H9 (cell line): ENCODE data around the gene CAMK1G. TPM values are rescaled to one million over a fixed set of nuclear protein-coding genes. Genes with fewer than 3 reads are reported as not detected.

Experiments
- DNase-seq: peaks from one replicate; pipeline ENCODE4 v3.0.0-alpha.2; 2017
- H2AFZ ChIP-seq: one replicate; pipeline ENCODE4 v1.6.1; 2013; ENCODE audit warnings: mild to moderate bottlenecking, low read length, control low read depth, moderate library complexity
- H2AK5ac ChIP-seq: 2 replicates; pipeline ENCODE4 v1.6.1; 2013; ENCODE audit warnings: low read length, control low read depth, mixed read lengths; ENCODE audit not compliant: insufficient read length
- H2BK120ac ChIP-seq: one replicate; pipeline ENCODE4 v1.6.1; 2013; ENCODE audit warnings: low read depth, mild to moderate bottlenecking, low read length, control low read depth, inconsistent platforms; ENCODE audit not compliant: poor library complexity, severe bottlenecking
- H2BK12ac ChIP-seq: 2 replicates; pipeline ENCODE4 v1.6.1; 2013; ENCODE audit warnings: low read length, control low read depth, mixed read lengths, low read depth; ENCODE audit not compliant: insufficient read length
- H2BK15ac ChIP-seq: 2 replicates; pipeline ENCODE4 v1.6.1; 2013; ENCODE audit warnings: low read depth, low read length, control low read depth
- H2BK20ac ChIP-seq: one replicate; pipeline ENCODE4 v1.6.1; 2013; ENCODE audit warnings: low read depth, mild to moderate bottlenecking, low read length, control low read depth, inconsistent platforms; ENCODE audit not compliant: poor library complexity, severe bottlenecking
- H2BK5ac ChIP-seq: 2 replicates; pipeline ENCODE4 v1.6.1; 2013; ENCODE audit warnings: low read length, control low read depth, mixed read lengths; ENCODE audit not compliant: insufficient read length
- H3K14ac ChIP-seq: 2 replicates; pipeline ENCODE4 v1.6.1; 2013; ENCODE audit warnings: low read length, control low read depth; ENCODE audit not compliant: insufficient read depth
- H3K18ac ChIP-seq: 2 replicates; pipeline ENCODE4 v1.6.1; 2013; ENCODE audit warnings: low read depth, mild to moderate bottlenecking, mixed read lengths, low read length, control low read depth; ENCODE audit not compliant: insufficient read length
- H3K23ac ChIP-seq: 2 replicates; pipeline ENCODE4 v1.6.1; 2013; ENCODE audit warnings: low read length, control low read depth, mixed read lengths, low read depth; ENCODE audit not compliant: insufficient read length
- H3K23me2 ChIP-seq: 2 replicates; pipeline ENCODE4 v1.6.1; 2013; ENCODE audit warnings: low read depth, mild to moderate bottlenecking, mixed read lengths, low read length, control low read depth; ENCODE audit not compliant: insufficient read length, poor library complexity, severe bottlenecking
- H3K27ac ChIP-seq: 2 replicates; pipeline ENCODE4 v1.5.1; 2013; ENCODE audit warnings: low read length, control low read depth, mixed read lengths, low read depth; ENCODE audit not compliant: insufficient read length
- H3K27me3 ChIP-seq: 2 replicates; pipeline ENCODE4 v1.6.1; 2013; ENCODE audit warnings: low read length, control low read depth, inconsistent platforms; ENCODE audit not compliant: insufficient read depth
- H3K4ac ChIP-seq: 2 replicates; pipeline ENCODE4 v1.6.1; 2013; ENCODE audit warnings: low read depth, mild to moderate bottlenecking, control low read depth, inconsistent platforms, low read length, moderate library complexity
- H3K4me1 ChIP-seq: 2 replicates; pipeline ENCODE4 v1.6.1; 2013; ENCODE audit warnings: low read length, control low read depth, inconsistent platforms; ENCODE audit not compliant: insufficient read depth
- H3K4me2 ChIP-seq: 2 replicates; pipeline ENCODE4 v1.6.1; 2013; ENCODE audit warnings: low read length, control low read depth, mixed read lengths; ENCODE audit not compliant: insufficient read length, insufficient read depth
- H3K56ac ChIP-seq: 2 replicates; pipeline ENCODE4 v1.6.1; 2013; ENCODE audit warnings: low read depth, mild to moderate bottlenecking, mixed read lengths, low read length, control low read depth; ENCODE audit not compliant: insufficient read length
- H3K79me1 ChIP-seq: 2 replicates; pipeline ENCODE4 v1.6.1; 2013; ENCODE audit warnings: low read depth, mild to moderate bottlenecking, moderate library complexity, low read length, control low read depth, inconsistent platforms; ENCODE audit not compliant: insufficient read depth, poor library complexity, severe bottlenecking
- H3K79me2 ChIP-seq: 2 replicates; pipeline ENCODE4 v1.6.1; 2013; ENCODE audit warnings: low read length, control low read depth, inconsistent platforms; ENCODE audit not compliant: insufficient read depth
- H3K9ac ChIP-seq: 2 replicates; pipeline ENCODE4 v1.6.1; 2013; ENCODE audit warnings: low read length, control low read depth, mixed read lengths; ENCODE audit not compliant: insufficient read length; ENCODE audit errors: extremely low read depth
- H3K9me3 ChIP-seq: one replicate; pipeline ENCODE4 v1.6.1; 2013; ENCODE audit warnings: low read depth, low read length, inconsistent platforms; ENCODE audit not compliant: control insufficient read depth
- H3T11ph ChIP-seq: one replicate; pipeline ENCODE4 v1.6.1; 2013; ENCODE audit warnings: mild to moderate bottlenecking, low read length, control low read depth, inconsistent platforms
- H4K20me1 ChIP-seq: one replicate; pipeline ENCODE4 v1.6.1; 2013; ENCODE audit not compliant: control insufficient read depth, insufficient read length, insufficient read depth
- H4K5ac ChIP-seq: 2 replicates; pipeline ENCODE4 v1.6.1; 2013; ENCODE audit warnings: low read depth, mild to moderate bottlenecking, mixed read lengths, low read length, control low read depth; ENCODE audit not compliant: insufficient read length
- H4K8ac ChIP-seq: replicated peaks from 2 replicates; pipeline ENCODE4 v1.6.1; 2013; ENCODE audit warnings: low read length, control low read depth, mixed read lengths, low read depth; ENCODE audit not compliant: insufficient read length
- H4K91ac ChIP-seq: 2 replicates; pipeline ENCODE4 v1.6.1; 2013; ENCODE audit warnings: low read depth, mild to moderate bottlenecking, moderate library complexity, mixed read lengths, low read length, control low read depth; ENCODE audit not compliant: insufficient read length
- H3K27ac Mint-ChIP-seq, 3 experiments: 2 replicates in 2 of 3; 3 replicates in 1 of 3; pipeline ENCODE4 v1.8.0; 2020 to 2021; ENCODE audit warnings: mixed read lengths in 3 of 3, mild to moderate bottlenecking in 1 of 3, moderate library complexity in 1 of 3
- H3K27me3 Mint-ChIP-seq: 2 replicates; pipeline ENCODE4 v1.8.0; 2021; ENCODE audit warnings: low read depth, mild to moderate bottlenecking, moderate library complexity, mixed read lengths
- H3K36me3 Mint-ChIP-seq, 3 experiments: 2 replicates in 2 of 3; 3 replicates in 1 of 3; pipeline ENCODE4 v1.8.0; 2020 to 2021; ENCODE audit warnings: low read depth in 3 of 3, mixed read lengths in 3 of 3; ENCODE audit not compliant: insufficient read depth in 1 of 3
- H3K4me1 Mint-ChIP-seq, 2 experiments: 2 replicates each; pipeline ENCODE4 v1.8.0; 2020; ENCODE audit warnings: mixed read lengths in 2 of 2
- H3K4me3 Mint-ChIP-seq, 2 experiments: 2 replicates in 1 of 2; 3 replicates in 1 of 2; pipeline ENCODE4 v1.8.0; 2020 to 2021; ENCODE audit warnings: mild to moderate bottlenecking in 2 of 2, mixed read lengths in 2 of 2, moderate library complexity in 1 of 2
- H3K9me3 Mint-ChIP-seq, 2 experiments: 2 replicates in 1 of 2; 3 replicates in 1 of 2; pipeline ENCODE4 v1.8.0; 2020; ENCODE audit warnings: mild to moderate bottlenecking in 2 of 2, mixed read lengths in 2 of 2, moderate library complexity in 1 of 2
- CTCF ChIP-seq: fragments of 200-600 bp; sonication (generic); conservative IDR thresholded peaks from 3 replicates; pipeline ENCODE4 v1.8.0; 2021; ENCODE audit warnings: antibody characterized with exemption, mild to moderate bottlenecking
- WGBS: extraction: QIAGEN DNeasy Blood & Tissue Kit; methylation state at CpG from one replicate; pipeline ENCODE4 v1.1.7; 2013; ENCODE audit warnings: missing lambda C conversion rate, low lambda C conversion rate, mixed read lengths; ENCODE audit not compliant: insufficient read length; ENCODE audit errors: extremely low coverage; 5-methylcytosine and 5-hydroxymethylcytosine counted together
- total RNA-seq: library from RNA; stranded (reverse); gene quantifications from 2 replicates; pipeline ENCODE4 v1.2.1, GENCODE V29; 2021

CAMK1G gene
- total RNA-seq, 1 experiment from 2014 or later = 0.28 TPM

DNA sequence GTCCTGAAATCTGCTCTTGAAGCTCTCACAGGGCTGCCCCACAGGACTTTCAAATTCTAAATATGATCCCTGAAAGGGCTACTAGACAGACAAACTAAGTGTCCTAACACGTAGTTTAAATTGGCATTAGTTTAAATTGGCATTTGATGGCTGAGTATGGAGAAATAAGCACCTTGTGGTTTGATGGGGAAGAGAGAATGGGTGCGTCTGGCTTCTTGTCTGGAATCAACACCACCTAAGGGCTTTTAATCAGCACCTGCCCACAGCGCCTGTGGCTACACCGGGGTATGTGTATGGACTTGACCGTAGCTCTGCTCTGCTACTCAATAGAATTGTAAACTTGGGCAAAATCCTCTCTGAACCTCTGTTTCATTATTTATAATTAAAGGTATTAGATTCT is 74.4 kb downstream of the CAMK1G start:
- Histone ChIP-seq H3K9me3 (no peaks in the 10 kb centered on the region), H2BK5ac (no peak overlapping the region), H3K23me2 (no peaks in the 10 kb centered on the region), H2BK120ac (no peak overlapping the region), H4K91ac (no peak overlapping the region), H3K18ac (no peak overlapping the region), H2BK12ac (no peak overlapping the region), H4K5ac (no peak overlapping the region), H3K4ac (no peak overlapping the region), H3K23ac (no peak overlapping the region), H2AFZ (no peak overlapping the region), H3K27ac (no peak overlapping the region), H4K20me1 (no peaks in the 10 kb centered on the region), H3K56ac (no peak overlapping the region), H3K79me1 (no peaks in the 10 kb centered on the region), H3K9ac (no peak overlapping the region), H2BK15ac (no peak overlapping the region), H3T11ph (no peak overlapping the region), H3K27me3 (no peaks in the 10 kb centered on the region), H3K4me1 (no peaks in the 10 kb centered on the region), H2AK5ac (no peak overlapping the region), H3K4me2 (no peak overlapping the region), H3K79me2 (no peaks in the 10 kb centered on the region), H2BK20ac (no peak overlapping the region), H3K14ac (no peak overlapping the region), H4K8ac (no peak overlapping the region)
- Mint-ChIP-seq H3K9me3 (no peaks in the 10 kb centered on the region), H3K4me1 (peaks cover 15 to 29% of the 10 kb centered on the region in 2 experiments), H3K36me3 (no peaks in the 10 kb centered on the region), H3K27ac (no peak overlapping the region), H3K4me3 (no peak overlapping the region), H3K27me3 (peaks cover 5% of the 10 kb centered on the region)
- no peak for DNase-seq
- TF ChIP-seq CTCF = no peak
- WGBS = no CpG with 5 or more reads among the region's 5 CpGs
